ENCODE measurements around the gene LPCAT1.
"Not testable (repeated sequence)": the region's sequence is repeated elsewhere in the genome, so short reads cannot be mapped to it uniquely, and the experiment has no call there.

Gene LPCAT1

GRCh38 chr5:1481266-1481958 lies 42.3 kb downstream of the LPCAT1 start:
- in situ Hi-C loops (cut with HindIII; ENCODE audit: low sequenced_read_pairs), result no loop called here

GRCh38 chr5:1480806-1481205 lies 43.0 kb downstream of the LPCAT1 start:
- in situ Hi-C loops (cut with HindIII; ENCODE audit: low sequenced_read_pairs), result no loop called here

- in situ Hi-C loops (cut with HindIII; ENCODE audit: low sequenced_read_pairs), result no loop called here
Measured at GRCh38 chr5:1480217-1480616, 43.5 kb downstream of the LPCAT1 start.

GRCh38 chr5:1479581-1480188 lies 44.1 kb downstream of the LPCAT1 start:
- in situ Hi-C loops (cut with HindIII; ENCODE audit: low sequenced_read_pairs), result no loop called here

- in situ Hi-C loops (cut with HindIII; ENCODE audit: low sequenced_read_pairs), result no loop called here
Measured at GRCh38 chr5:1479066-1479465, 44.7 kb downstream of the LPCAT1 start.

GRCh38 chr5:1478271-1479035 lies 45.3 kb downstream of the LPCAT1 start:
- in situ Hi-C loops (cut with HindIII; ENCODE audit: low sequenced_read_pairs), result no loop called here

GRCh38 chr5:1477341-1477740 lies 46.4 kb downstream of the LPCAT1 start:
- in situ Hi-C loops (cut with HindIII; ENCODE audit: low sequenced_read_pairs), result no loop called here

- in situ Hi-C loops (cut with HindIII; ENCODE audit: low sequenced_read_pairs), result no loop called here
Measured at GRCh38 chr5:1476967-1477310, 46.8 kb downstream of the LPCAT1 start.

- in situ Hi-C loops (cut with HindIII; ENCODE audit: low sequenced_read_pairs), result no loop called here
Measured at GRCh38 chr5:1476181-1476966, 47.4 kb downstream of the LPCAT1 start.

- in situ Hi-C loops (cut with HindIII; ENCODE audit: low sequenced_read_pairs), result not testable (repeated sequence)
Measured at GRCh38 chr5:1475544-1475900, 48.2 kb downstream of the LPCAT1 start.

- in situ Hi-C loops (cut with HindIII; ENCODE audit: low sequenced_read_pairs), result loop anchor here (5.0 kb wide), 1 partner anchor 52 kb away; no protein-coding TSS in a partner anchor
Measured at GRCh38 chr5:1474866-1475543, 48.8 kb downstream of the LPCAT1 start.

GRCh38 chr5:1474183-1474839 lies 49.4 kb downstream of the LPCAT1 start:
- in situ Hi-C loops (cut with HindIII; ENCODE audit: low sequenced_read_pairs), result loop anchor here (5.0 kb wide), 1 partner anchor 53 kb away; no protein-coding TSS in a partner anchor

- in situ Hi-C loops (cut with HindIII; ENCODE audit: low sequenced_read_pairs), result loop anchor here (5.0 kb wide), 1 partner anchor 54 kb away; no protein-coding TSS in a partner anchor
Measured at GRCh38 chr5:1473746-1474145, 50.0 kb downstream of the LPCAT1 start.

- in situ Hi-C loops (cut with HindIII; ENCODE audit: low sequenced_read_pairs), result loop anchor here (5.0 kb wide), 1 partner anchor 54 kb away; no protein-coding TSS in a partner anchor
Measured at GRCh38 chr5:1472964-1473628, 50.7 kb downstream of the LPCAT1 start.

GRCh38 chr5:1471997-1472963 lies 51.5 kb downstream of the LPCAT1 start:
- in situ Hi-C loops (cut with HindIII; ENCODE audit: low sequenced_read_pairs), result loop anchor here (5.0 kb wide), 1 partner anchor 55 kb away; no protein-coding TSS in a partner anchor

GRCh38 chr5:1471240-1471853 lies 52.4 kb downstream of the LPCAT1 start:
- in situ Hi-C loops (cut with HindIII; ENCODE audit: low sequenced_read_pairs), result loop anchor here (5.0 kb wide), 1 partner anchor 56 kb away; no protein-coding TSS in a partner anchor

- in situ Hi-C loops (cut with HindIII; ENCODE audit: low sequenced_read_pairs), result loop anchor here (5.0 kb wide), 1 partner anchor 57 kb away; no protein-coding TSS in a partner anchor
Measured at GRCh38 chr5:1470762-1471211, 53.0 kb downstream of the LPCAT1 start.
